Measurements from ENCODE around the gene KIAA0319L.

KIAA0319L gene

DNA sequence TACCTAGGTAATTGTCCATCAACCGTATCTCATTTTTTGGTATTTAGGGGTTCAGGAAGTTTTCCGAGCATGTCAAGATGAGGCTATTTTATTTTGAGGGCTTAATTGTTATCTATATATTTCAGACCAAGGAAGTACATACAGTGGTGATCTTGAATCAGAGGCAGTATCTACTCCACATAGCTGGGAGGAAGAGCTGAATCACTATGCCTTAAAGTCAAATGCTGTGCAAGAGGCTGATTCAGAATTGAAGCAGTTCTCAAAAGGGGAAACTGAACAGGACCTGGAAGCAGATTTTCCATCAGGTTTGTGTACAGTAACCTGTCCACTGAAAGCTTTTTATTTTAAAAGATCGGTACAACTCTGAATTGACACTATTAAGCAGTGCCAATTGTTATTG lies 158.5 kb downstream of the KIAA0319L start:
- CTCF ChIA-PET = interaction anchor here (0.5 kb wide), 1 partner anchor 539 kb away, joined by 3 read pairs; the partner anchor contains the start of gene SMIM12
- POLR2A ChIA-PET = no interaction called here
- no peak for TF ChIP-seq ARNT (IDR thresholded peaks at IDR 0.05)
- no peak for TF ChIP-seq BHLHE40 (IDR thresholded peaks at IDR 0.05; ENCODE audit: borderline replicate concordance)
- TF ChIP-seq SUZ12 (IDR thresholded peaks at IDR 0.05) = no peak
- no peak for TF ChIP-seq NFRKB (IDR thresholded peaks at IDR 0.05)
- TF ChIP-seq ZNF384 (IDR thresholded peaks at IDR 0.05) = no peak
- DNase-seq (ENCODE audit: extremely low spot score) = no peak

DNA sequence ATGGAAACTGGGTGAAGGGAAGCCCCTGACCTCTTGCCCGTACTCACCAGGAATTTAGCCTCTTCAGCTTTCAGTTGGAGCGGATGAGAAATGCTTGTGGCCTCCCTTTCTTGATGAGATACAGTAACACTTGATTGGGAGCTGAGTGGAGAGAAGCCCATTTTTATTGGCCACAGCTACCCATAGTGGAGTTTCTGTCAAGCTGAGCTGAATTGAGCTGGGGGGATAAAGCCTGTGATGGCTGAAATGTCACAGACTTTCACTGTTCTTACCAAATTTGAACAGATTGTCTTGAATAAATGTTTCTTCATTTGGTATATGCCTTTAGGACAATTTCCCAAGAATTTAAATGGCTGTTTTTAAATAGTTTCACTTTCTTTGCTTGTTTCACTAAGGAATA lies 162.8 kb downstream of the KIAA0319L start:
- ChIA-PET POLR2A (no interaction called here), CTCF (no interaction called here)
- TF ChIP-seq ELF4 (IDR thresholded peaks at IDR 0.05) (no peak), FOXM1 (IDR thresholded peaks at IDR 0.05; ENCODE audit: borderline replicate concordance) (no peak), BHLHE40 (IDR thresholded peaks at IDR 0.05; ENCODE audit: borderline replicate concordance) (no peak), TARDBP (IDR thresholded peaks at IDR 0.05) (no peak), CTBP1 (IDR thresholded peaks at IDR 0.05; ENCODE audit: borderline replicate concordance) (no peak)
- TF ChIP-seq, protein P1, sequence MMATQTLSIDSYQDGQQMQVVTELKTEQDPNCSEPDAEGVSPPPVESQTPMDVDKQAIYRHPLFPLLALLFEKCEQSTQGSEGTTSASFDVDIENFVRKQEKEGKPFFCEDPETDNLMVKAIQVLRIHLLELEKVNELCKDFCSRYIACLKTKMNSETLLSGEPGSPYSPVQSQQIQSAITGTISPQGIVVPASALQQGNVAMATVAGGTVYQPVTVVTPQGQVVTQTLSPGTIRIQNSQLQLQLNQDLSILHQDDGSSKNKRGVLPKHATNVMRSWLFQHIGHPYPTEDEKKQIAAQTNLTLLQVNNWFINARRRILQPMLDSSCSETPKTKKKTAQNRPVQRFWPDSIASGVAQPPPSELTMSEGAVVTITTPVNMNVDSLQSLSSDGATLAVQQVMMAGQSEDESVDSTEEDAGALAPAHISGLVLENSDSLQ (IDR thresholded peaks at IDR 0.05) = no peak
- no peak for DNase-seq (ENCODE audit: extremely low spot score)

DNA sequence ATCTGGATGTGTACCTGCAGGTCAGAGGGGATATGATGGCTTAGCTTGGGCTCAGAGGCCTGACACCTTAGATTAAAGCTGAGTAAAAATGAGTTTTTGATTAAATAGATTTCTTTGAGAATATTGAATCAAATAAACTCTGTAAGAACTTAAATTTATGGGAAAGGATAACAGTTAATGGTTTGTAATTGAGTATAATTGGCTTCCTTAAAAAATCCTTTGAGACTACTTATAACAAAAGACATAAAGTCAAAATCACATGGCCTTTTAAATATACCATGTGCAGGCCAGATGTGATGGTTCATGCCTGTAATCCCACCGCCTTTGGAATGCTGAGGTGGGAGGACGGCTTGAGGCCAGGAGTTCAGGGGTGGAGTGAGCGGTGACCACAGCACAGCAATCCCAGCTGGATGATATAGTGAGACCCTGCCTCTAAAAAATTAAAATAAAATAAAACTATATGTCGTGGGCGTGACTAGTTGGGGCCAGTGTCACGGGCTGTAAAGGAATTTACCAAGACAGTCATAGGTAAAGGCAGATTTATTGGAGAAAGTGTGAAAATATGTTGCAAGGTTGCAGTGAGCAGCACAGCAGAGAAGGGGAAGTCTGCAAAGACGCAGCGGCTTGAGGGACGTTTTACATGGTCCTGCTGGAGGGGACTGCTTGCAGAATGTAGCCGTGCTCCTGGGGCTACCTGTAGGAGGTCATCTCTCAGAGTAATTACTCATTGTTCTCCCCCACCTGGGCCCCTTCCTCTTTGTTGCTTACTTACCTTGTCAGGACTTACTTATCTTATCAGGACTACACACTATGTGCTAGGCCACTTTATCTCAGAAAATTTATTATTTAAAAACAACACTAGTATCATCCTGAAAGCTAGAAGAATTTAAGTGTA lies 166.4 kb downstream of the KIAA0319L start:
- POLR2A ChIA-PET = no interaction called here
- CTCF ChIA-PET = no interaction called here
- TF ChIP-seq FOXM1 (IDR thresholded peaks at IDR 0.05; ENCODE audit: borderline replicate concordance) = no peak
- no peak for TF ChIP-seq LEF1 (IDR thresholded peaks at IDR 0.05; ENCODE audit: borderline replicate concordance)
- no peak for TF ChIP-seq NFRKB (IDR thresholded peaks at IDR 0.05)
- TF ChIP-seq CTBP1 (IDR thresholded peaks at IDR 0.05; ENCODE audit: borderline replicate concordance) = no peak
- DNase-seq (ENCODE audit: extremely low spot score) = no peak

DNA sequence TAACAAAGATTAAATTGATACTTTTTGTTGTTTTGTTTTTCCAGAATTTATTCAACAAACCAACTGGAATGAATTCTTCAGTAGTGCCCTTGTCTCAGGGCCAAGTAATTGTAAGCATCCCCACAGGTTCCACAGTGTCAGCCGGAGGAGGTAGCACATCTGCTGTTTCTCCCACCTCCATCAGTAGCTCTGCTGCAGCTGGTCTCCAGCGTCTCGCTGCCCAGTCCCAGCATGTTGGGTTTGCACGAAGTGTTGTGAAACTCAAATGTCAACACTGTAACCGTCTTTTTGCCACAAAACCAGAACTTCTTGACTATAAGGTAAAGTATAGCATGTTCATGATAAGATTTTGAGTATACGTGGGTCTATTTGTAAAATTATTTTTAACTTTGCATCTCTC lies 170.2 kb downstream of the KIAA0319L start:
- ChIA-PET POLR2A (no interaction called here), CTCF (no interaction called here)
- no peak for DNase-seq (ENCODE audit: extremely low spot score)
- no peak for TF ChIP-seq ELF4 (IDR thresholded peaks at IDR 0.05)
- no peak for TF ChIP-seq FOXA1 (IDR thresholded peaks at IDR 0.05)
- TF ChIP-seq, protein P1 (IDR thresholded peaks at IDR 0.05) = no peak
- no peak for TF ChIP-seq HDGF (IDR thresholded peaks at IDR 0.05; ENCODE audit: borderline replicate concordance)
- TF ChIP-seq CTBP1 (IDR thresholded peaks at IDR 0.05; ENCODE audit: borderline replicate concordance) = no peak
- TF ChIP-seq FOXM1 (IDR thresholded peaks at IDR 0.05; ENCODE audit: borderline replicate concordance) = no peak
- TF ChIP-seq LEF1 (IDR thresholded peaks at IDR 0.05; ENCODE audit: borderline replicate concordance) = no peak
- no peak for TF ChIP-seq FOXK2 (IDR thresholded peaks at IDR 0.05)
- no peak for TF ChIP-seq TARDBP (IDR thresholded peaks at IDR 0.05)
- TF ChIP-seq SP1 (IDR thresholded peaks at IDR 0.05) = no peak
- TF ChIP-seq ARNT (IDR thresholded peaks at IDR 0.05) = no peak
- no peak for TF ChIP-seq ZNF384 (IDR thresholded peaks at IDR 0.05)
- no peak for TF ChIP-seq NFRKB (IDR thresholded peaks at IDR 0.05)
- no peak for TF ChIP-seq L3MBTL2 (conservative IDR thresholded peaks at IDR 0.05)
- TF ChIP-seq BHLHE40 (IDR thresholded peaks at IDR 0.05; ENCODE audit: borderline replicate concordance) = no peak
- TF ChIP-seq SUZ12 (IDR thresholded peaks at IDR 0.05) = no peak

DNA sequence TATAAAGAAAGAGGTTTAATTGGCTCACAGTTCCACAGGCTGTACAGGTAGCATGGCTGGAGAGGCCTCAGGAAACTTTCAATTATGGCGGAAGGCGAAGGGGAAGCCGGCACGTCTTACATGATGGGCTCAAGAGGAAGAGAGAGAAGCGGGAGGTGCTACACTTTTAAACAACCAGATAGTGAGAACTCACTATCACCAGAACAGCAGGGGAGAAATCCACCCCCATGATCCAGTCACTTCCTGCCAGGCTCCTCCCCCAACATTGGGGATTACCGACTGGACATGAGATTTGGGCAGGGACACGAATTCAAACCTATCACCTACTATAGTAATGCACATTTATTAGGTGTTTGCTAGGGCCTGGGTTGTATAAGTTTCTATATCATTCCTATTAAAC lies 170.9 kb downstream of the KIAA0319L start:
- ChIA-PET POLR2A (interaction anchor here (0.7 kb wide), 1 partner anchor 435 kb away, joined by 3 read pairs; no protein-coding TSS in a partner anchor), CTCF (no interaction called here)
- DNase-seq (ENCODE audit: extremely low spot score) = no peak

More for the DNA sequence above, 170.9 kb downstream of the KIAA0319L start:
- TF ChIP-seq FOXK2 (IDR thresholded peaks at IDR 0.05) (no peak), L3MBTL2 (conservative IDR thresholded peaks at IDR 0.05) (no peak), SUZ12 (IDR thresholded peaks at IDR 0.05) (no peak), SP1 (IDR thresholded peaks at IDR 0.05) (no peak), LEF1 (IDR thresholded peaks at IDR 0.05; ENCODE audit: borderline replicate concordance) (no peak)
- TF ChIP-seq, protein P1 (IDR thresholded peaks at IDR 0.05) = no peak
